Tibial nerve (tissue), 4 donors: Measurements from ENCODE around the gene KCNJ15.

Experiments
- EP300 ChIP-seq, 2 donors: sonication (generic); formaldehyde crosslinking; IDR thresholded peaks; one replicate each; pipeline ENCODE4 v1.6.1; 2017; ENCODE audit warnings: antibody characterized with exemption in 2 of 2, mild to moderate bottlenecking in 1 of 2
- POLR2A ChIP-seq, 2 donors: fragments of 450-650 bp; IDR thresholded peaks; one replicate each; pipeline ENCODE4 v1.6.1; 2017; ENCODE audit warnings: antibody characterized with exemption in 2 of 2, mild to moderate bottlenecking in 2 of 2, moderate library complexity in 2 of 2
- TF ChIP-seq, protein P1 (sequence below), 5 experiments: fragments of 200-600 bp in 3 of 5; fragments of 450-650 bp in 2 of 5; sonication (generic) in 3 of 5; IDR thresholded peaks; one replicate each; pipeline ENCODE4 v1.5.1; 2016 to 2019; ENCODE audit warnings: antibody characterized with exemption in 5 of 5, mild to moderate bottlenecking in 3 of 5, moderate library complexity in 2 of 5

DNA sequence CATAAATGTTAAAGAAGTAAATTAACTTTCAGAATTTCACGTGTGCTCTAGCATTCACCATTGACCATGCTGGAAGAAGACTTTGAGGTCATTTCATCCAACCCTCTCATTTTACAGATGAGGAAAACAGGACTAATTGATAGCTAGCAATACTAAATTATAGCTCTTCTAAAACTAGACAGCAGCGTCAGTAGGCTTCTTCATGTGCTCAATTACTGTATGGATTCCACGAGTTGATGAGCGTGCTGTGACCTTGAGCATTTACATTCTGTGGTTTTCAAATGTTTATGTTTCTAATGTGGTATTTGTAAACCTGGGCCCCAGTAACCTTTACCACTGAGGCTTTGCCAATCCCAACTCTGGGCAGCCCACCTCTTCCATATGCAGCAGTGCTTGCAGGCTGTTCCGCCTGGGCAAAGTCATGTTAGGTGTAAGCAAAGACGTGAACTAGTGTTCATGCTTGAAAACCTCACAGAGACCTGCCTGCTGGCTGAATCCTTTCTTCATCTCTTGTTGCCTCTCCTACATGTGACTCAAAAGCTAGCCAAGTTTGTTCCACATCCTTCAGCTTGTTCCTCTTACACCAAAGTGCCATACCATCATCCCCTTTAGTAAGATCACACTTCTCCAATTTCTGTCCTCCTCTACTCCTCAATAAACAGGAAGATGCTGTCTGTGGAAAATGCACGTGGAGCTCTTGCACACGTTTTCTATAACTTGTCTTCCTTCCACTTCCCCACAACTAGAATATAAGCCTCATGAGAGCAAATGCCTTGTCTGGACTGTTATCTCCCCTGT, 17.2 kb downstream of the KCNJ15 start:
- TF ChIP-seq, protein P1, sequence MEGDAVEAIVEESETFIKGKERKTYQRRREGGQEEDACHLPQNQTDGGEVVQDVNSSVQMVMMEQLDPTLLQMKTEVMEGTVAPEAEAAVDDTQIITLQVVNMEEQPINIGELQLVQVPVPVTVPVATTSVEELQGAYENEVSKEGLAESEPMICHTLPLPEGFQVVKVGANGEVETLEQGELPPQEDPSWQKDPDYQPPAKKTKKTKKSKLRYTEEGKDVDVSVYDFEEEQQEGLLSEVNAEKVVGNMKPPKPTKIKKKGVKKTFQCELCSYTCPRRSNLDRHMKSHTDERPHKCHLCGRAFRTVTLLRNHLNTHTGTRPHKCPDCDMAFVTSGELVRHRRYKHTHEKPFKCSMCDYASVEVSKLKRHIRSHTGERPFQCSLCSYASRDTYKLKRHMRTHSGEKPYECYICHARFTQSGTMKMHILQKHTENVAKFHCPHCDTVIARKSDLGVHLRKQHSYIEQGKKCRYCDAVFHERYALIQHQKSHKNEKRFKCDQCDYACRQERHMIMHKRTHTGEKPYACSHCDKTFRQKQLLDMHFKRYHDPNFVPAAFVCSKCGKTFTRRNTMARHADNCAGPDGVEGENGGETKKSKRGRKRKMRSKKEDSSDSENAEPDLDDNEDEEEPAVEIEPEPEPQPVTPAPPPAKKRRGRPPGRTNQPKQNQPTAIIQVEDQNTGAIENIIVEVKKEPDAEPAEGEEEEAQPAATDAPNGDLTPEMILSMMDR (IDR thresholded peaks at IDR 0.05): no peak
- TF ChIP-seq POLR2A (IDR thresholded peaks at IDR 0.05): no peak
- peak in 1 of 2 donors; percentile 76 for TF ChIP-seq EP300 (IDR thresholded peaks at IDR 0.05)
